SIG-M5 treated with dmso at 0.1 percent for 504 hours (cell line): ENCODE data around the gene GBP2.
"Not testable (repeated sequence)": the region's sequence is repeated elsewhere in the genome, so short reads cannot be mapped to it uniquely, and the experiment has no call there.

ENCODE experiments used
- DNase-seq: peaks from one replicate; lab custom pipeline; 2025; ENCODE audit not compliant: unreplicated experiment; lab: John Stamatoyannopoulos, UW

GBP2 gene

DNA sequence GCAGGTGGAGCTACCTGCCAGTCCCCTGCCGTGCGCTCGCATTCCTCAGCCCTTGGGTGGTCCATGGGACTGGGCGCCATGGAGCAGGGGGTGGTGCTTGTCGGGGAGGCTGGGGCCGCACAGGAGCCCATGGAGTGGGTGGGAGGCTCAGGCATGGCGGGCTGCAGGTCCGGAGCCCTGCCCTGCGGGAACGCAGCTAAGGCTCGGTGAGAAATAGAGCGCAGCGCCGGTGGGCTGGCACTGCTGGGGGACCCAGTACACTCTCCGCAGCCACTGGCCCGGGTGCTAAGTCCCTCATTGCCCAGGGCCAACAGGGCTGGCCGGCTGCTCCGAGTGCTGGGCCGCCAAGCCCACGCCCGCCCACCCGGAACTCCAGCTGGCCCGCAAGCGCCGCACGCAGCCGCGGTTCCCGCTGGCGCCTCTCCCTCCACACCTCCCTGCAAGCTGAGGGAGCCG is 2.1 kb upstream of the GBP2 start:
- DNase-seq: not testable (repeated sequence)

DNA sequence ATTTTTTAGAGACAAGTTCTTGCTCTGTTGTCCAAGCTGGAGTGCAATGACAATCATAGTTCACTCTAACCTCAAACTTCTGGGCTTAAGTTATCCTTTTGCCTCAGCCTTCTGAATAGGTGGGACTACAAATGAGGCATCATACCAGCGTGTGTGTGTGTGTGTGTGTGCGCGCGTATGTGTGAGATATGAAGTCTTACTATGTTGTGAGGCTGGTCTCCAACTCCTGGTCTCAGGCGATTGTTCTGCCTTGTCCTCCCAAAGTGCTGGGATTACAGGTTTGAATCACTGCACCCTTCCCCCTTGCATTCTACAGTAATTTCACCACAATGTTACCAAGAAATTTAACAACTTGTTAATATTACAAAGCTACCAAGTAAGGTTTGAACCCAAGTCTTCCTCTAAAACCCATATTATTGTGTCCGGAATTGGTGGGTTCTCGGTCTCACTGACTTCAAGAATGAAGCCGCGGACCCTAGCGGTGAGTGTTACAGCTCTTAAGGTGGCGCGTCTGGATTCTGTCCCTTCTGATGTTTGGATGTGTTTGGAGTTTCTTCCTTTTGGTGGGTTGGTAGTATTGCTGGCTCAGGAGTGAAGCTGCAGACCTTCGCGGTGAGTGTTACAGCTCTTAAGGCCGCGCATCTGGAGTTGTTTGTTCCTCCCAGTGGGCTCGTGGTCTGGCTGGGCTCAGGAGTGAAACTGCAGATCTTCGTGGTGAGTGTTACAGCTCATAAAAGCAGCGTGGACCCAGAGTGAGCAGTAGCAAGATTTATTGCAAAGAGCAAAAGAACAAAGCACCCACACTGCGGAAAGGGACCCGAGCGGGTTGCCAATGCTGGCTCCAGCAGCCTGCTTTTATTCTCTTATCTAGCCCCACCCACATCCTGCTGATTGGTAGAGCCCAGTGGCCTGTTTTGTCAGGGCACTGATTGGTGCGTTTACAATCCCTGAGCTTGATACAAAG is 970 bp upstream of the GBP2 start:
- not testable (repeated sequence) for DNase-seq

DNA sequence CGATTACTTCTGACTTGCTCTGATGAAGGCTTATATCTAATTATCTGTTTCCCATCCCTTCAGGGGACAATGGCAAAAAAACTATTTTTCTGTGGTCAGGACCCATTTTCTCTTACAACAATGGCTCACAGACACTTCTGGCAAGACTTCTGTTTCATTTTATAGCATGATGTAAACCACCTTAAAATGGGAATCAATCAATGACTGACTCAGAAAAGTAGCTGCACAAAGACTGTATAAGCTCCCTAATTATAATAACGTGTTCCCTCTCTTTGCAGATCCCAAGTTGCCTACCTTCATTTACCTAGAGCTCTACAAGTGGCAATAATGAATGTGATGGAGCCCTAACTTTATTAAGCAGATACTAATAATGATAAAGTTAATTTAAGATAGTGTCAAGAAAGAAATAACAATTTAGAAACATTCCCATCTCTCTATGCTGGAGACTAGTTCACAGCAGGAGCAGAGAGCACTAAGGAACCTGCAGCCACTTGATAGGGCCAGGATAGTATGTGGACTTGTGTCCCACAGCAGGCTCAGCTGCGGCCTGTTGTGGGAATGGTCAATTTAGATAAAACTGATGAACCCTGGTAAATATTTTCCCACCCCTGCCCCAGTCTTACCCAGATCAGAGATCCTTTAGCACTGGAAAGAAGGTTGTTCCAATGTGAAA is 538 bp downstream of the GBP2 start:
- no peak for DNase-seq

DNA sequence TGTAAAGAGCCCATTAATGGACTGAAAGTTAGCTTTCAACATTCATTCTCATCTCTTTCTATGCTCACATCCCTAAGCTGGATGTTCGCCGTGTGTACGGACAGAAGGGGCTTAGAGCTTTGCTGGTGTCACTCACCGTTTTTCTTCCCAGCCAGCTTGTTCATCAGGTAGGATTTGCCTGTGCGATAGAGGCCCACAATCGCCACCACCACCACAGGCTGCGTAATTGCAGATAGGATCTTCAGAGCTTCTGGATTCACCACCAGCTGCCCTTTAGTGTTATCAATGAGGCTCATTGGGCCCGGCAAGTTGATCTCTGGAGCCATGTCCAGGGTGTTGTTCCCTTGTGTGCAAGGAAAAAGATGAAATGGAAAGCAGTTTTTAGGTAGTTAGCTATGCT is 4.3 kb downstream of the GBP2 start:
- no peak for DNase-seq

DNA sequence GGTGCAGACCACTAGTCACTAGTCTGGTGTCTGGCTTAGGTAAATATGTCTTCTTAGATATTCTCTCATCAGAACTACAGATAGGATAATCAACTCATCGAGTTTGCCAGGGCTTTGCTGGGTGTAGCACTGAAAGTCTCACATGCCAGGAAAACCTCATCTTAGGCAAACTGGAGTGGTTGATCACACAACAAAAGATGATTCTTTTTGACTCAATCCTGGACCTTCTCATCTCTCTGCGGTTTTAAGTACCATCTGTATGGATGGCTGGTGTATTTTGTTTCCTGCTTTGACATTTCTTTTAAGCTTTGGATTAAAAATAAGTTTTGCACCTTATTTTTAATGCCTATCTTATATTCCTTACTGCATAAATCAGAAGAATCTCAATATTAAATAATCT is 11.3 kb downstream of the GBP2 start:
- no peak for DNase-seq

DNA sequence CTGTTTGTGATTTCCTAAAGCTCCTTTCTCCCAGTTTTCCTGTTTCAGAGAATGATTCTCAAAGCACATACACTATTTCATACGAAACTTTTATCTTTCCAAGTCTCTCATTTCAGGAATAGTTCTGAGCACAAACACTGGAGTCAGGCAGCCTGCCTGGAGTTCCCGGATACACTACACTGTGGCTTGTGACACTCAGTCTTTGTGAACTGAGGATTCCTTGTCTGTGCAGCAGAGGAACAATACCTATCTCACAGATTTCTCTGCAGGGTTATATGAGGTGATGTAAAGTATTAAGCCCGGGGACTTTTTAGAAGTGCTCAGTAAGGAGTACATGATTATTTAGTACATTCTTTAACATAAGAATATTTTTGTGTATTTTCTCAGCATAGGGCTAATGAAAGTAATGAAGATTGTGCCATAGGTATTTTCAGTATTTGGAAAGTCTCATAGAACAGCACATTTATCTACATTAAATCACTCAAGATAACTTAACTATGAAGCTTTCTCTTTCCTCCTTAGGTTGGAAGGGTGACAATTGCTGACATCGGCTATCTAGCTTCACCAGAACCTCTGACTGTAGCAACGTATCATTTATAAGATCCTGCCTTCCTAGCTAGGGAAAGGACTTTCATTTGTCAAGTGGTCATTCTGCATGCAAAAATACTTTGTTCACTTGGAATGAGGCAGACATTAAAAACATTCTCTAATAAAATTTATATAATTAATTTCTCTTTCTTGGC is 12.9 kb downstream of the GBP2 start:
- DNase-seq: no peak

DNA sequence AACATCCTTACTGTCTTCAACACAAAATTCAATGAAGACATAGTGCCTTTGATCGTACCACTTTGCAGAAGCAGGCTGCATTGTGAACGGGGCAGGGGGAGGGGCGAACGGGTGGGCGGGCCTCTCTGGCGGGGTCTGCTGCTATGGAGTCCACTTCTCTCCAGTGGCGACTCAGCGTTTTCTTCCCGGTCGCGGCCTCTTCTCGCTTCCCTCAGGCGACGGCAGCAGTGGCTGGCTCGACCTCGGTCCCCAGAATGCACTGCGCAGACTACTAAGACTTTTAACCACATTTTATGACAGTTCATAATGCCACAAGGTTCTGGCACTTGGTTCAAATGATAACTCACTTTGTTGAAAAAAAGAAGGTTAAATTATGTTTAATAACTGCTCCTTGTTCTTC is 21.2 kb downstream of the GBP2 start:
- DNase-seq: no peak

DNA sequence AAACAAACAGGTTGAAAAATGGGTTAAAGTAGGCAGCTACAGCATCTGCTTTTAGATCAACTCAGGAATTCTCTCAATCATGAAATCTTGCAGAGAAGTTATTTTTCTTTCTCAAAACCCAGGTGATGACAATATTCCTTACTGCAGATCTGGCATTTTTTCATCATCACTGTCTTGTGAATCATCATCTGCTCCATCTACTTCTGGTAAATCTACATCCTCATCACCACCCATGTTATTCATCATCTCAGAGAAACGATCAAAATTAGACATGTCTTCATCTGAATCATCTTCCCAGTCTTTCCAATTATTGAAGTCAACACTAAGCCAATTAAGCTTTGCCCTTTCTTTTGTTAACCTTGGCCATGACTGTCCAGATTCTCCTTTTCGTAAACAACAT is 21.8 kb downstream of the GBP2 start:
- DNase-seq: no peak

DNA sequence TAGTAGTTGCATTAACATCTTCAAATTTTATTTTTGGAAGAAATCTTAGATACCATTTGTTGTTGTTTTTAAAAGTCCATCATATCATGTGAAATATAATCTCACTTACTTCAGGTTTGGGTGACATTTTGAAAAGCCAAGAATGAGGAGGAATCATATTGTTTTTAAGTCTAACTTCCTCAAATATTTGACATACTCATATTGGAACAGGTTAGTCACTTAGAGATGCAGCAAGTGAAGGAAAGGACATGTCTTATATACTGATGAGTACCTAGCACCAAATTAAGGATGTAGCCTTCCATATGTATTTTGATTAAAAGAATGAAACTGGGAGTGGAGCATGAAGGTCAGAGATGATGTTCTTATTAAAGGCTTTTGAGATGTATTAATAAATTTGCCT is 23.9 kb downstream of the GBP2 start:
- DNase-seq: no peak

DNA sequence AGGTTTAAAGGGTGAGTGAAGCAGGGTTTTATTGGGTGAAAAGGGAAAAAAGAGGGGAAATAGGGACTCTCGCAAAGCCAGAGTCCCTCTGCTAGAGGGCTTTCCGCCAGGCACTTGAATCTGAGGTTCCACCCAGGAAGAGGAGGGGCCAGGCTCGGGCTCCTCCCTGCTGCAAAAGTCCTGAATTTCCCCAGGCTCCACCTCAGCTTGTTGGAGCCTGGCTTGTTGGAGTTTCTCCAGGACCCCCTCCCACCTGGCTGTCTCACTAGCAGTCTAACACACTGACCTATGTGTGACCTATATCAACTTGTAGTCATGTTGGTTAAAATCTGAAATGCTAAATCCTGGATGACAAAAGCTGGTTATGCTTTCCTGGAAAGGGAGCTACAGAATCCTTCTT is 25.5 kb downstream of the GBP2 start:
- no peak for DNase-seq

DNA sequence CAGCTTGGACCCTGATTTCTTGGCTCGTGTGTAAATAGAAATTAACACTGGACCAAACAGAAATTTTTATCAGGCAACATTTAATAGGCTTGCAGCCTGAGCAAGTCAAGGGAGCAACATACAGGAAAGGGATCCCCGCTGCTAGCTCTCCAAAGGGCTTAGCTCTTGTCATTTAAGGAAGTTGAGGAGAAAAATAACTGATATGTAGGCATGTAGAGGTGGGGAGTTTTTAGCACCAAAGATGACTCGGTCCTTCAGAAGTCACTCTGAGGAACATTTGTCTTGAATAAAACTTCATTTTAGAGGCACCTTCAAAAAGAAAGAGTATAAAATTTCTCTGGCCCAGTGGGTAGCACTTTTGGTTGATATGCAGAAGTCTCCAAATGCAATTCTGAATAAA is 27.1 kb downstream of the GBP2 start:
- no peak for DNase-seq

DNA sequence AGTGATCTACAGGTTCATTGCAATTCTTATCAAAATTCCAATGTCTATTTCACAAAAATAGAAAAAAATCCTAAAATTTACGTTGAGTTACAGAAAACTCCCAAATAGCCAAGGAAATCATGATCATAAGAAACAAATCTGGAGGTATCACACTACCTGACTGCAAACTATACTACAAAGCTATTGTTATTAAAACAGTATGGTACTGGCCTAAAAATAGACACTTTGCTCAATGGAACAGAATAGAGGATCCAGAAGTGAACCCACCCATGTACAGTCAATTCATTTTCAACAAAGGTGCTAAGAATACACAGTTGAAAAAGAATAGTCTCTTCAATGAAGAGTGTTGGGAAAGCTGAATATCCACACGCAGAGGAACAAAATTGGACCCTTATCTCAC is 30.2 kb downstream of the GBP2 start:
- DNase-seq: no peak

DNA sequence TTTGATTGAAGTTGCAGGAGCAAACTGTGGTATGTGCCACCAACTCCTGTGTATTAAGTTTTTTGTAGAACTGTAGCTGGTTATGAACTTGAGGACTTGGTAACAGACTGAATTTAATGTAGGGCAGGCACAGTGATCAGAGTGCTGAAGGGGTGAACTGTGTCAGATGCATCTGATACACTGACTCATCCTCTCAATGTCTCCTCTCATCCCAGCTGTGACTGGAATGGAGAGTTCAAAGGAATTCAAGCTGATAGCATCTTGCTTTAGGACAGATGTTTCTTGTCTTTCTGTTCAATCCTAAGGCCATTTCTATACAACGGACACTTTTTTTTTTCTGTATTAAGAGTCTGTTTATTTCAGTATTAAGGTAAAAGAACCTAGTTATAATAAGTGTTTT is 36.0 kb downstream of the GBP2 start:
- DNase-seq: no peak

DNA sequence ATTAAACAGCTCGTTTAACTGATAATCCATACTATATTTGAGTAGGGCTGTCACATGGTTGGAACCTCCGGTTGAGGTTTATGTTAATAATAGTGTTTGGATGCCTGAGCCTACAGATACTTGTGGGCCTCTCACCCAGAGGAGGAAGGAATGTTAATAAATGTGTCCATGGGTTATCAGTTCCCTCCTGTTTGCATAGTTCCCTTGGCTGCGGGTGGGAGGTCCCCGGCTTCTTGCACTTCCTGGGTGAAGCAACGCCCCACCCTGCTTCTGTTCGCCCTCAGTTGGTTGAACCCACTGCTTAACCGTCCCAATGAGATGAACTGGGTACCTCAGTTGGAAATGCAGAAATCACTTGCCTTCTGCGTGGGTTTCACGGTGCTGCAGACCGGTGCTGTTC is 37.3 kb downstream of the GBP2 start:
- no peak for DNase-seq

DNA sequence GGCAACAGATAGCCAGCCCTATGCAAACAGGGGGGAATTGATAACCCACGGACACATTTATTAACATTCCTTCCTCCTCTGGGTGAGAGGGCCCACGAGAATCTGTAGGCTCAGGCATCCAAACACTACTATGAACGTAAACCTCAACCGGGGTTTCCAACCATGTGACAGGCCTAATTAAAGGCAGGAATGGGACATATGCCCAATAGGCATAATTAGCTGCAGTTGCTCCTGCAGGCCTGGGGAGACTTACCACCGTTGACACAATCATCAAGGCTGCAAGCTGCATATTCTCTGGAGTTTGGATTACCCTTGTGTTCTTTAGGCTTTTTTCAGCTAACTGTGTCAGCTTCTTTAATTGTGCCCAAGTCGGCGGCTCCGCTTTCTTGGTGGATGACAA is 38.7 kb downstream of the GBP2 start:
- no peak for DNase-seq

DNA sequence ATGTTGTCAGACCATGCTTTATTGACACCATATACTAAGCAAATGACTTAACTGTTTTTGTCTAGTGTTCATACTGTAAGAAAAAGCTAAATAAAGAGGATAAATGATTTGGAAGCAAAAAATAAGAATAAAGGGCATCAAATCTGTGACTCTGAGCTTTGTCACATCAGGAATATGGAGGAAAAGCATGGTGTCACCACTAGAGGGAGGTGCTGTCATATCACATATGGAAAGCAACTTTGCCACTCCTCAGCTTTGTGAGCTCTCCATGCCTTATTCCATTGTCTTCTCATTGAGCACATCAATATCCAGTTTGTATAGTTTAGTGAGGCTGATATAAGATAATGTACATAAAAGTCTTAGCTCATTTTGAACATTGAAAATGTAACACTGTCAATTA is 40.1 kb downstream of the GBP2 start:
- peak; percentile 3 for DNase-seq

DNA sequence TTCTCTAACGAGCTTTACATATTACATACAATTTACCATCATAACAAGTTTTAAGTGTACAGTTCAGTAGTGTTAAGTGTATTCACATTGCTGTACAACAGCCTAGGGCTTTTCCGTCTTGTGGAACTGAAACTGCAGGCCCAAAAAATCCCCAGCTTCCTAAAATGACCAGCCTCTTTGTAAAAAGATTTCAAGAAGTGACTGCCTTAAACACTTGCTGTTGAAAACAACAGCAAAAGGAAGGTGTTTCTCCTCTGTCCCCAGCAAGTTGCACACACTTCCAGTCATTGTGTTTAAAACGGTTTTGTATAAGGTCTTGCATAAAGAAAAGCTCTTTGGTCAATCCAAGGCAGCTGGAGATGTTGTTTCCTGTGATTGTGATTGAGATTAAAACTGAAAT is 44.9 kb downstream of the GBP2 start:
- DNase-seq: peak; percentile 8

DNA sequence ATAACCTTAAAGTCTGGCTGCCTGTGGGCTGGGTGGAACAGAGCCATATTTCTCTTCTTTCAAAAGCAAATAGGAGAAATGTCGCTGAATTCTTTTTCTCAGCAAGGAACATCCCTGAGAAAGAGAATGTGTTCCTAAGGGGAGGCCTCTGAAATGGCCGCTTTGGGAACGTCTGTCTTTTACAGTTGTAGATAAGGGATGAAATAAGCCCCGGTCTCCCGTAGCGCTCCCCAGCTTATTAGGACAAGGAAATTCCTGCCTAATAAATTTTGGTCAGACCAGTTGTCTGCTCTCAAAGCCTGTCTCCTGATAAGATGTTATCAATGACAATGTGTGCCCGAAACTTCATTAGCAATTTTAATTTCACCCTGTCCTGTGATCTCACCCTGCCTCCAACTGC is 45.8 kb downstream of the GBP2 start:
- DNase-seq: not testable (repeated sequence)

DNA sequence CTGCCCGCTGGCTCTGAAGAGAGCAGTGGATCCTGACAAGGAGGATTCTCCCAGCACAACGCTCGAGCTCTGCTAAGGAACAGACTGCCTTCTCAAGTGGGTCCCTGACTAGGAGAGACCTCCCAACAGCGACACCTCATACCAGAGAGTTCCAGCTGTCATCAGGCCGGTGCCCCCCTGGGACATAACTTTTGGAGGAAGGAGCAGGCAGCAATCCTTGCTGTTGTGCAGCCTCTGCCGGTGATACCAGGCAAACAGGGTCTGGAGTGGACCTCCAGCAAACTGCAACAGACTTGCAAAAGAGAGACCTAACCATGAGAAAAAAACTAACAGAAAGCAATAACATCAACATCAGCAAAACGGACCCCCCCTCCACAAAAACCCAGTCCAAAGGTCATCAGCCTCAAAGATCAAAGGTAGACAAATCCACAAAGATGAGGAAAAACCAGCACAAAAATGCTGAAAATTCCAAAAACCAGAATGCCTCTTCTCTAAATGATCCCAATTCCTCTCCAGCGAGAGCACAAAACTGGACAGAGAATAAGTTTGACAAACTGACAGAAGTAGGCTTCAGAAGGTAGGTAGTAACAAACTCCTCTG is 53.3 kb downstream of the GBP2 start:
- DNase-seq: not testable (repeated sequence)

DNA sequence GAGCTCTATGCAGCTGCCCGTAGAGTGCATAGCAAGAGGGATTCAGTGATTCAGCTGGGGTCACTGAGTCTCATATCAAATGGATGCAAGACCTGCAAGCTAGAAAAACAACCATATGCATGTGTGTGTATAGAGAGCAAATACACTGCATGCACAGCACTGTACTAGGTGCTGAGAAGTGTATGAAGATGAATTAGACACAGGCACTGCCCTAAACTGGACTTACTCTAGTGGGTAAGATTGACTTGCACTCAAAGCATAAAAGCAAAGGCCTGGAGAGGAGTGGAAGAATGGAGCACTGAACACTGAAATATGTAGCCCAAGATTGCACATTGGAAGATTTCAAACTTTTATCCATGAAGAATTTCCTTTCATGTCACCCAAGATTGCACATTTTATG is 55.4 kb downstream of the GBP2 start:
- no peak for DNase-seq

DNA sequence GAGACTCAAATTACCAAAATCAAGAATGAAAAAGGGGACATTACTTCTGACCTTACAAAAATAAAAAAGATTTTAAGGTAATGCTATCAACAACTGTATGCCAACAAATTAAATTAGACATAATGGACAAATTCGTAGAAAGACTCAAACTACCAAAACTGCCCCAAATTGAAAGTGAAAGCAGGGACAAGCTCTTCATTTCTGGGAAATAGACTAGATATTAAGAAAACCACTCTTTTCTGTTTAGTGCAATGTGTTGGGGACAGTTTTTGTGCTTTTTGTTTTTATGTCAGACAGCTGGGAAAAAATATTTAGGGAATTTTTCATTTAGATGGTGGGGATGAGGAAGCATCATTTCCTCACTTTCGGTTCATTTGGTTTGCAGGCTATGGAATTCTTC is 56.0 kb downstream of the GBP2 start:
- DNase-seq: no peak
